Heart left ventricle (tissue), 16 donors: ENCODE data around the gene HDLBP. TPM values are rescaled to one million over a fixed set of nuclear protein-coding genes. Genes with fewer than 3 reads are reported as not detected.

Experiments
- ATAC-seq, 4 donors: fragments of 200-7000 bp; cut with Tn5 transposase; one replicate each; pipeline ENCODE4 v1.9.1; 2020 to 2022; ENCODE audit warnings: moderate library complexity in 4 of 4, mild to moderate bottlenecking in 3 of 4, moderate number of reproducible peaks in 1 of 4
- DNase-seq, 5 donors: peaks; one replicate each; pipeline ENCODE4 v3.0.0-alpha.2; 2020
- H3K27ac ChIP-seq, 12 donors: fragments of 200-600 bp; sonication (generic) in 4 of 12; one replicate each; pipeline versions ENCODE4 v1.5.0 to v1.8.0; 2016 to 2022; ENCODE audit warnings: mild to moderate bottlenecking in 2 of 12
- H3K27me3 ChIP-seq, 9 donors: fragments of 200-600 bp; sonication (generic) in 2 of 9; one replicate each; pipeline versions ENCODE4 v1.5.1 to v1.8.0; 2016 to 2022; ENCODE audit warnings: mild to moderate bottlenecking in 3 of 9
- H3K36me3 ChIP-seq, 9 donors: fragments of 200-600 bp; sonication (generic) in 2 of 9; one replicate each; pipeline versions ENCODE4 v1.5.0 to v1.8.0; 2018 to 2022; ENCODE audit warnings: mild to moderate bottlenecking in 2 of 9
- H3K4me1 ChIP-seq, 12 donors: fragments of 200-600 bp; sonication (generic) in 4 of 12; one replicate each; pipeline versions ENCODE4 v1.5.0 to v1.8.0; 2016 to 2022; ENCODE audit warnings: mild to moderate bottlenecking in 3 of 12
- H3K4me3 ChIP-seq, 12 donors: fragments of 200-600 bp; sonication (generic) in 4 of 12; one replicate each; pipeline versions ENCODE4 v1.5.0 to v1.8.0; 2017 to 2022; ENCODE audit warnings: mild to moderate bottlenecking in 9 of 12, moderate library complexity in 4 of 12
- H3K9me3 ChIP-seq, 12 donors: fragments of 200-600 bp; sonication (generic) in 4 of 12; one replicate each; pipeline versions ENCODE4 v1.5.0 to v1.8.0; 2016 to 2022; ENCODE audit warnings: mild to moderate bottlenecking in 1 of 12
- POLR2A ChIP-seq, 2 donors: fragments of 450-650 bp; IDR thresholded peaks; one replicate each; pipeline ENCODE4 v1.6.1; 2017; ENCODE audit warnings: antibody characterized with exemption in 2 of 2, mild to moderate bottlenecking in 2 of 2, moderate library complexity in 2 of 2
- WGBS, 4 donors: extraction: QIAGEN DNeasy Blood & Tissue Kit in 2 of 4; methylation state at CpG; one replicate each; pipeline versions ENCODE4 v1.1.5 to v1.1.7; 2013 to 2018; 5-methylcytosine and 5-hydroxymethylcytosine counted together
- intact Hi-C, 10 donors: fragments of 100-400 bp; cut with DNase I; formaldehyde crosslinking; loops; one replicate each; pipeline versions ENCODE4 v1.11.1 to v1.14.2; 2022
- polyA plus RNA-seq, 2 donors: library from polyadenylated mRNA; stranded (reverse); fragments of 200-250 nt; gene quantifications; one replicate each; pipeline ENCODE4 v1.2.3, GENCODE V29; 2013
- total RNA-seq, 9 donors: library from RNA; depleted of rRNA in 2 of 9; stranded (reverse); fragments of >200 nt in 2 of 9; fragmentation: NEBNext Ultra II Directional in 3 of 9; extraction: Animal tissue kit (Norgen Biotek cat#: 25700) in 3 of 9; gene quantifications; one replicate each; pipeline versions ENCODE4 v1.1.0 to v1.2.4, GENCODE V29; 2016 to 2023
- TF ChIP-seq, protein P1 (sequence below), 12 donors: fragments of 200-600 bp; sonication (generic) in 4 of 12; IDR thresholded peaks; one replicate each; pipeline versions ENCODE4 v1.5.0 to v1.8.0; 2018 to 2022; ENCODE audit warnings: antibody characterized with exemption in 12 of 12, mild to moderate bottlenecking in 5 of 12
- donor health status: ischemic (EF 13 %, LVEDD 7.1; RV severe dilation, severe dysfunction).
- donor health status: healthy with polysubstance abuse.
- donor health status: DM: no; HTN: yes; CAD: no.
- donor health status: DM: no; HTN: no; CAD: no.
- donor health status: ischemic (EF 25% LVEDD 6.9; RV normal size, moderate dysfunction).
- donor health status: ischemic (EF 25% LVEDD 5.7; RV mildly dilated, moderate dysfunction).
- donor health status: healthy.
- donor health status: DM: yes; HTN: yes; CAD: no.
- donor health status: ischemic (EF 35%, LVEDD 5.7; RV mildly dilated, moderate dysfunction).
- donor health status: nonischemic (EF 11% LVEDD 7.7; RV severe dilation, severe dysfunction).
- donor health status: DM: yes; HTN: yes; CAD: no.
- donor health status: PGD.
- donor health status: ischemic (EF 29% LVEDD 5.4; RV normal size, mild dysfunction).
- donor health status: nonischemic (EF 23%, LVEDD 6.1; RV moderate dilation, normal function).

HDLBP gene
- total and polyA plus RNA-seq, 11 donors: 220 to 407 (median 343) TPM

DNA sequence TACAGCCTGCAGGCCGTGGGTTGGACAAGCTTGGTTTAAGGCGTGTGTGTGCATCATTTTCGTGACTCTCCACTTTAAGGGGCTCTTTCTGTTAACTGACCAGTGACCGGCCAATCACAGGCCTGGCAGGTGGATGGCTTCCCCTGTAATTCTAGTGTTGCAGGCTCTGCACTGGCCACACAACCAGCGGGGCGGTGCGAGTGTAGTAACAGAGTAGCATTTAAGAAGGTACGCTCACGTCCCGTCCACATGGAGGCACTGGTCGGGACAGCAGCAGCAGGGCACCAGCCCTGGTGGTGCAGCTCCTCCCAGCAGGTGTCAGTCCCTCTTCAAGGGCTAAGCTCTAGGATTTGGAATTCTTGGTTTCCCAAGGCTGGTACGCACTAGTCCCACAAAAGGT, 135.0 kb downstream of the HDLBP start:
- no peaks in the 10 kb centered on the region for H3K9me3 ChIP-seq
- no peak for DNase-seq
- H3K4me3 ChIP-seq: no peak overlapping the region
- no peak for ATAC-seq
- no peaks in the 10 kb centered on the region for H3K27me3 ChIP-seq
- intact Hi-C loops: no loop called here
- H3K36me3 ChIP-seq: peaks cover 0 to 58% (median 50%) of the 10 kb centered on the region in 9 donors
- H3K4me1 ChIP-seq: peaks cover 0 to 5% (median 0%) of the 10 kb centered on the region in 12 donors
- no peak for TF ChIP-seq POLR2A (IDR thresholded peaks at IDR 0.05)
- TF ChIP-seq, protein P1, sequence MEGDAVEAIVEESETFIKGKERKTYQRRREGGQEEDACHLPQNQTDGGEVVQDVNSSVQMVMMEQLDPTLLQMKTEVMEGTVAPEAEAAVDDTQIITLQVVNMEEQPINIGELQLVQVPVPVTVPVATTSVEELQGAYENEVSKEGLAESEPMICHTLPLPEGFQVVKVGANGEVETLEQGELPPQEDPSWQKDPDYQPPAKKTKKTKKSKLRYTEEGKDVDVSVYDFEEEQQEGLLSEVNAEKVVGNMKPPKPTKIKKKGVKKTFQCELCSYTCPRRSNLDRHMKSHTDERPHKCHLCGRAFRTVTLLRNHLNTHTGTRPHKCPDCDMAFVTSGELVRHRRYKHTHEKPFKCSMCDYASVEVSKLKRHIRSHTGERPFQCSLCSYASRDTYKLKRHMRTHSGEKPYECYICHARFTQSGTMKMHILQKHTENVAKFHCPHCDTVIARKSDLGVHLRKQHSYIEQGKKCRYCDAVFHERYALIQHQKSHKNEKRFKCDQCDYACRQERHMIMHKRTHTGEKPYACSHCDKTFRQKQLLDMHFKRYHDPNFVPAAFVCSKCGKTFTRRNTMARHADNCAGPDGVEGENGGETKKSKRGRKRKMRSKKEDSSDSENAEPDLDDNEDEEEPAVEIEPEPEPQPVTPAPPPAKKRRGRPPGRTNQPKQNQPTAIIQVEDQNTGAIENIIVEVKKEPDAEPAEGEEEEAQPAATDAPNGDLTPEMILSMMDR (IDR thresholded peaks at IDR 0.05): no peak
- no peak overlapping the region for H3K27ac ChIP-seq
- WGBS, 4 donors: 86 to 96% (median 91%) methylated on average over 11 to 12 of the region's 12 CpGs

DNA sequence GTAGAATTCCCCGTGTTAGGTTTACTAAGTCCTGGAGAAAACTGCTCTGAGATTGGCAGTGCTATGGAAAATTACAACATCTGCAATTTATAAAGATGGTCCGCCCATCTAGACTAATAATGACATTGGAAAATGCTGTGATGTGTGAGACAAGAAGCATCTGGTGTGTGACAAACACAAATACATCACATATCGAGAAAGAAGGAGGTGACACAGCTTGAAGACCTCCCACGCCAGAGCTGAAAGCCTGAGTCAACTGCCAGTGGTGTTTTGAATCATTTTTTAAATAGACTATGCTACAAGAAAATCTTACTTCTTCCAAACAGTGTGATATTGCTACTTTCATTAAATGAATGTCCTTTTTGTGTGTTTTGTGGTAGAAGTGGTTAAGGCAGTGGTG, 135.6 kb downstream of the HDLBP start:
- intact Hi-C loops: no loop called here

DNA sequence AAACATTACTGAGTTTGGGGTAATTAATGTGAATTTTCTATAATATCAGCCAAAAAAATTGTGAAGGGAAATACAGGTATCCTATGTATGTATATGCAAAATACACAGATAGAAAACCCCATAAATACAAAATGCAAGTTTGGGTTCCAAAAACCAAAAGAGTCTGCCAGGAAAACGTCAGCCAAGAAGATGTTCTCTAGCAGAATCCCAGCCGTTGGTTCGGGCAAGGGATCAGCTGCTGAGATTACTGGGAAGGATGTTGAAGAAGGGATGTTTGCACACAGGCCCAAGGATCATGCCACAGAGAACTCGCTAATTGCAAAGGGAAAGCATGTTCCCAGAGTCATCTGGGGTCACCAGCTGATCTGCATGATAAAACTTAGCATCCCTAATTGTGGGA, 136.5 kb downstream of the HDLBP start:
- intact Hi-C loops: no loop called here
- ATAC-seq (no peak), DNase-seq (no peak)
- Histone ChIP-seq H3K4me3 (no peak overlapping the region), H3K9me3 (no peaks in the 10 kb centered on the region), H3K27ac (peak overlapping the region in 2 of 12 donors; percentile 1 to 58), H3K27me3 (no peaks in the 10 kb centered on the region), H3K4me1 (peaks cover 0 to 5% (median 0%) of the 10 kb centered on the region in 12 donors), H3K36me3 (peaks cover 0 to 72% (median 63%) of the 10 kb centered on the region in 9 donors)
- WGBS, 4 donors: 63 to 77% (median 75%) methylated on average over 4 of the region's 4 CpGs
- no peak for TF ChIP-seq POLR2A (IDR thresholded peaks at IDR 0.05)
- TF ChIP-seq, protein P1 (IDR thresholded peaks at IDR 0.05): no peak

More for the DNA sequence above, 135.6 kb downstream of the HDLBP start:
- no peak for TF ChIP-seq POLR2A (IDR thresholded peaks at IDR 0.05)
- TF ChIP-seq, protein P1 (IDR thresholded peaks at IDR 0.05): no peak
- no peaks in the 10 kb centered on the region for H3K27me3 ChIP-seq
- peaks cover 0 to 64% (median 56%) of the 10 kb centered on the region in 9 donors for H3K36me3 ChIP-seq
- peak overlapping the region in 1 of 12 donors; percentile 58 for H3K27ac ChIP-seq
- ATAC-seq (peak in 2 of 4 donors; percentile 48 to 68), DNase-seq (no peak)
- 77 to 85% (median 80%) methylated on average over 4 of the region's 4 CpGs for WGBS, 4 donors
- H3K4me3 ChIP-seq: no peak overlapping the region
- peaks cover 0 to 5% (median 0%) of the 10 kb centered on the region in 12 donors for H3K4me1 ChIP-seq
- H3K9me3 ChIP-seq: no peaks in the 10 kb centered on the region

DNA sequence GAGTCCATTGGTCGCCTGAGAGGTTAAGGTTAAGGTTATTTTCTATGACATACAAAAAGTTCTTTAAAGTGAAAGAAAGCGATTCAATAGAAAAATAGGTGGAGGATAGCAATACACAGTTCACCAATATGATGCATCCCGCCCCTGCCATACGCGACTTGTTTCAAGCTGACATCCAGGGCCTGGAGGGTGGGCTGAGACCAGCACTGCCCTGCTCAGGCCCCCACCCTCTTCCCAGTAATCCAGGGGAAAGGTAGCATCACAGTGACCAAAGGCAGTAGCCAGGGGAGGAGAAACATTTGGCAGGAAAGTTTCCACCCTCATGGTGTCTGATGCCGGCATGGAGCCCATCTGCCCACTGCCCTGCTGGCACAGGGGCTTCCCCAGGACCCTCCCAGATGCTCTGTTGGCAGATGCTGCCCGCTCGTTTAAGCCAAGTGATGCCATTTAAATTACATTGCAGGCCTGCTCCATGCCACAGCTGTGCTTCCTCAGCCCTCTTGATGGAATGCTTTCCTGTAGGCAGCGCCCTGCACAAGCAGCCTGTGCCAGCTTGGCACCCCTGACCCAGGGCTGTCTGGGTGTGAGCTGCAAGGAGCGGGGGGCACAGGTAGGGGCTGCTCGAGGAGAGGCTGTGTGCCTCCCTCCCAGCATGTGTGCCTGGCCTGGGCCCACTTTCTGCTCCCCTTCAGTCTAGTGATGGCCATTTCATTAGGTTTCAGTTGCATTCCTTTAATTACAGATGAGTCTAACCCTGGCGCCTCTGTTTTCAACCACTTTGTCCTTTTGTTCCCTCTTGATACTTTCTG, 137.7 kb downstream of the HDLBP start:
- no peak overlapping the region for H3K27ac ChIP-seq
- H3K4me1 ChIP-seq: peaks cover 0 to 5% (median 0%) of the 10 kb centered on the region in 12 donors
- DNase-seq (no peak), ATAC-seq (no peak)
- H3K9me3 ChIP-seq: no peaks in the 10 kb centered on the region
- 93 to 97% (median 96%) methylated on average over 10 to 12 of the region's 12 CpGs for WGBS, 4 donors
- intact Hi-C loops: no loop called here
- no peak overlapping the region for H3K4me3 ChIP-seq
- no peak for TF ChIP-seq POLR2A (IDR thresholded peaks at IDR 0.05)
- TF ChIP-seq, protein P1 (IDR thresholded peaks at IDR 0.05): no peak
- H3K36me3 ChIP-seq: peaks cover 0 to 68% (median 57%) of the 10 kb centered on the region in 9 donors
- no peaks in the 10 kb centered on the region for H3K27me3 ChIP-seq
